Type B pancreatic cell (in vitro differentiated cells): Measurements from ENCODE around the gene ADGRB3. TPM values are rescaled to one million over a fixed set of nuclear protein-coding genes. Genes with fewer than 3 reads are reported as not detected.

Source experiments
- DNase-seq: peaks from one replicate; pipeline ENCODE4 v3.0.0; 2021; ENCODE audit warnings: mixed read lengths; ENCODE audit not compliant: unreplicated experiment; ENCODE audit errors: extremely low spot score
- H3K27ac Mint-ChIP-seq: 2 replicates; pipeline ENCODE4 v1.8.0; 2021; ENCODE audit warnings: mild to moderate bottlenecking, mixed read lengths
- H3K27me3 Mint-ChIP-seq: 2 replicates; pipeline ENCODE4 v1.8.0; 2021; ENCODE audit warnings: mixed read lengths
- H3K36me3 Mint-ChIP-seq: 2 replicates; pipeline ENCODE4 v1.8.0; 2021; ENCODE audit warnings: mixed read lengths
- H3K4me1 Mint-ChIP-seq: one replicate; pipeline ENCODE4 v1.8.0; 2021; ENCODE audit warnings: mixed read lengths; ENCODE audit not compliant: unreplicated experiment
- H3K4me3 Mint-ChIP-seq: 2 replicates; pipeline ENCODE4 v1.8.0; 2021; ENCODE audit warnings: mild to moderate bottlenecking, mixed read lengths
- H3K9me3 Mint-ChIP-seq: 2 replicates; pipeline ENCODE4 v1.8.0; 2021; ENCODE audit warnings: mixed read lengths
- total RNA-seq: library from RNA; stranded (reverse); gene quantifications from 2 replicates; pipeline ENCODE4 v1.2.1, GENCODE V29; 2021; ENCODE audit warnings: low replicate concordance
- TF ChIP-seq, protein P1 (sequence below): fragments of 200-600 bp; sonication (generic); conservative IDR thresholded peaks from 2 replicates; pipeline ENCODE4 v1.5.0; 2021; ENCODE audit warnings: antibody characterized with exemption, mild to moderate bottlenecking

Gene ADGRB3
- total RNA-seq, 1 donor from 2014 or later: 2.0 TPM

DNA sequence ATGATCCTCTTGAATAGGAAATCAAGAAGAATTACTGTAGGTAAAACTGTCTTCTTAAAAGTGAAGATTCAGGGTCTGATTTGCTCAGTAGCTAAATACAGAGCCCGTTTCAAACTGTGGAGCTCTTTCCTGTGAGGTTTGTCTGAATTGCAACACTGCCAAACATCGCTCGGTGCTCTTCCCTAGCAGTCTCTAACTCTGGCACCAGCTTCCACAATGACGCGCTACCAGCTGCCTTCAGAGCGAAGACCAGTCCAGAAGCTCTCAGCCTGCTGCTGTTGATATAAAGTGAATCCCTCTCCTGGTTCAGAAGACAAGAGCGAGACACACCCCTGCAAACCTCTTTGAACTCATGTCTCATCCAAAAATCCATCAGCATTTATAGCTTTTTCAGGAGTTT, 714.7 kb downstream of the ADGRB3 start:
- H3K36me3 Mint-ChIP-seq: no peaks in the 10 kb centered on the region
- H3K27ac Mint-ChIP-seq: no peak overlapping the region
- TF ChIP-seq, protein P1, sequence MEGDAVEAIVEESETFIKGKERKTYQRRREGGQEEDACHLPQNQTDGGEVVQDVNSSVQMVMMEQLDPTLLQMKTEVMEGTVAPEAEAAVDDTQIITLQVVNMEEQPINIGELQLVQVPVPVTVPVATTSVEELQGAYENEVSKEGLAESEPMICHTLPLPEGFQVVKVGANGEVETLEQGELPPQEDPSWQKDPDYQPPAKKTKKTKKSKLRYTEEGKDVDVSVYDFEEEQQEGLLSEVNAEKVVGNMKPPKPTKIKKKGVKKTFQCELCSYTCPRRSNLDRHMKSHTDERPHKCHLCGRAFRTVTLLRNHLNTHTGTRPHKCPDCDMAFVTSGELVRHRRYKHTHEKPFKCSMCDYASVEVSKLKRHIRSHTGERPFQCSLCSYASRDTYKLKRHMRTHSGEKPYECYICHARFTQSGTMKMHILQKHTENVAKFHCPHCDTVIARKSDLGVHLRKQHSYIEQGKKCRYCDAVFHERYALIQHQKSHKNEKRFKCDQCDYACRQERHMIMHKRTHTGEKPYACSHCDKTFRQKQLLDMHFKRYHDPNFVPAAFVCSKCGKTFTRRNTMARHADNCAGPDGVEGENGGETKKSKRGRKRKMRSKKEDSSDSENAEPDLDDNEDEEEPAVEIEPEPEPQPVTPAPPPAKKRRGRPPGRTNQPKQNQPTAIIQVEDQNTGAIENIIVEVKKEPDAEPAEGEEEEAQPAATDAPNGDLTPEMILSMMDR: no peak
- peaks cover 5% of the 10 kb centered on the region for H3K9me3 Mint-ChIP-seq
- no peak for DNase-seq
- H3K4me1 Mint-ChIP-seq: no peaks in the 10 kb centered on the region
- H3K4me3 Mint-ChIP-seq: no peak overlapping the region
- H3K27me3 Mint-ChIP-seq: no peaks in the 10 kb centered on the region

DNA sequence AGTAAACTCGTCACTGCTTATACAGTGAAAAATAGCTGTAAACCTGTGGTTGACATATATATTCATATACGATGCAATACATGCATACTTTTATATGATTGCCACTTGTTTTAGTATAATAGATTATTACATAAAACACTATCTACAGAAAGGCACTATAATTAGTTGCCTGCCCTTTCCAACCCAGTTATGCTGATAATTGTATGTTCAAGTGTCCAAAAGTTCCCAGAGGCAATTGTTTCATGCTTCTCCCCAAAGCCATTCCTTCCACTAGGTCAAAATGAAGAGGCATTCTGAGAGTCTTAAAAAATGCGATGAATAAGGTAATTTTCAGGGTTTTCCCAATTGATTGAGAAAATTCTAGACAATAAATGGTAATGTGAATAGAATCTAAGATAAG, 727.1 kb downstream of the ADGRB3 start:
- Mint-ChIP-seq H3K36me3 (no peaks in the 10 kb centered on the region), H3K27ac (no peak overlapping the region), H3K9me3 (no peaks in the 10 kb centered on the region), H3K27me3 (no peaks in the 10 kb centered on the region), H3K4me3 (no peak overlapping the region), H3K4me1 (no peaks in the 10 kb centered on the region)
- DNase-seq: no peak
- TF ChIP-seq, protein P1: no peak

DNA sequence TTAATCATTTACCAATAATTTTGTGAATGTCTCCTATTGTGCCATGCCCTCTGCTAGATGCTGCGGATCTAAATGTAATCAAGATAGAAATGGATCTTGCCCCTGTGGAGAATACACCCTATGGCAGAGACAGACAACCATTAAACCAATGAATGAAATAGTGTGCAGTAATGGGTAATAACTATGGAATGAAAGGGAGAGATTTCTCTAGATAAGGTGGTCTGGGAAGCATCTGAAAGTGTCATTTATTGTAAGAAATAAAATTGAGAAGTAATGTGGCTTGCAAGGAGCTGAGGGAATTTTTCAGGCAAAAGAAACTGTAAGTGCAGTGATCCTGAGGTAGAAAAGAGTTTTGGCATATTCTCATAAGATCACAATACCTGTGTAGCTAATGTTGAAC, 731.7 kb downstream of the ADGRB3 start:
- H3K4me1 Mint-ChIP-seq: no peaks in the 10 kb centered on the region
- H3K27me3 Mint-ChIP-seq: no peaks in the 10 kb centered on the region
- H3K4me3 Mint-ChIP-seq: no peak overlapping the region
- TF ChIP-seq, protein P1: no peak
- no peaks in the 10 kb centered on the region for H3K36me3 Mint-ChIP-seq
- H3K27ac Mint-ChIP-seq: no peak overlapping the region
- no peaks in the 10 kb centered on the region for H3K9me3 Mint-ChIP-seq
- no peak for DNase-seq

DNA sequence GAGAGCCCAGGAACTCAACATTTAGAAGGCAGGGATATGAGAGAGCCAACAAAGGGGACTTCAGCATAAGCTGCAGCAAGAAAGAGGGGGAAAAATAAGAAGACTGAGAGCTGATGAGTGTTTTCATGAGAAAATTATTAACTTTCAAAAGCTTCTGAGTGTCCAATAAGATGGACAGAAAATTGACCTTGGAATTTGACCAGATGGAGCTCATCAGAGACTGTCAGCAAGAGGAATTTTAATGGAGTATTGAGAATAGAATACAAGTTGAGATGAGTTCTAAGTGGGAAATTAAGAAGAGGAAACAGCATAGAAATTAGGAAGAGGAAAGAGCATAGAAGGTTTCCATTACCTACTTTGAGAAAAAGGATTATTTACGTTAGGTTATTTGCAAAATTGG, 733.5 kb downstream of the ADGRB3 start:
- TF ChIP-seq, protein P1: no peak
- Mint-ChIP-seq H3K4me3 (no peak overlapping the region), H3K4me1 (no peaks in the 10 kb centered on the region)

DNA sequence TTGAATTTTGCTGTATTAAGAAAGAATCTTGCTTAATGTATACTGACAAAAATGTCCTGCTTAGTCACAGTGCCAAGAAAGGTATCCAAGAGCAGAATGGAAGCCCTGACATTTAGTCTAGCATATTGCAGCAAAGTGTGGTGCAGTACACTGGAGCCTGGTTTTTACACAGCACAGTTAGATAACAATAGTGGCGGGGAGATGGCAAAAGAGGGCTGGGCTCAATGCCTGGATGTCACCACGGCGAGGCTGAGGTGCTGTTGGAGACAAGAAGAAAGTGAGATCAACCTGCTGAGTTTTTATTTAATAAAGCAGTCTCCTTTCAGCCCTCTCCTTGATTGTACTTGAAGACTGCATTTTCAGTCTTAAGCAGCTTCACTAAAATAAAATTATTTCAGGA, 735.7 kb downstream of the ADGRB3 start:
- Mint-ChIP-seq H3K4me3 (no peak overlapping the region), H3K36me3 (no peaks in the 10 kb centered on the region), H3K27ac (no peak overlapping the region), H3K9me3 (no peaks in the 10 kb centered on the region), H3K4me1 (no peaks in the 10 kb centered on the region), H3K27me3 (no peaks in the 10 kb centered on the region)
- TF ChIP-seq, protein P1: no peak
- DNase-seq: no peak

More for the DNA sequence above, 733.5 kb downstream of the ADGRB3 start:
- DNase-seq: no peak
- H3K36me3 Mint-ChIP-seq: no peaks in the 10 kb centered on the region
- no peak overlapping the region for H3K27ac Mint-ChIP-seq
- H3K27me3 Mint-ChIP-seq: no peaks in the 10 kb centered on the region
- H3K9me3 Mint-ChIP-seq: no peaks in the 10 kb centered on the region

DNA sequence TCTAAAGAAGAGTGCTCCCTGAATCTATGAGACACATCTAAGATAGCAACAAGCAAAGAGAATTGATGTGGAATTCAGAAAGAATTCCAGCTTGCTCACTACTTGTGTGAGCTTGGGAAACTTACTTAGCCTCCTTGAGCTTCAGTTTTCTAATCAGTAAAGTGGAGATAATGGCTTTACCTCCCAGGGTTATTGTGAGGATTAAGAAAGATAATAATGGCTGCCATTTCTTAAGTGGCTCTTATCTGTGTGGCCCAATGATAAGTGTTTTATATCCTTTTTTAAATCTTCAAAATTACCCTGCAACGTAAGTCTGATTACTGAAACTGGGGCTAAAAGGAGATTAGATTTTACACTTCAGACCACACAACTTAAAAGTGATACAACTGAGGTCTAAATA, 743.2 kb downstream of the ADGRB3 start:
- Mint-ChIP-seq H3K27me3 (no peaks in the 10 kb centered on the region), H3K27ac (no peak overlapping the region), H3K36me3 (no peaks in the 10 kb centered on the region), H3K4me3 (no peak overlapping the region), H3K4me1 (no peaks in the 10 kb centered on the region), H3K9me3 (no peaks in the 10 kb centered on the region)
- TF ChIP-seq, protein P1: no peak
- no peak for DNase-seq
